ENCODE results near the gene PPP1R3F. TPM values are rescaled to one million over a fixed set of nuclear protein-coding genes. Genes with fewer than 3 reads are reported as not detected.

PPP1R3F gene
- total RNA-seq, 2 experiments from 2014 or later: 12.7 to 13.2 TPM

DNA sequence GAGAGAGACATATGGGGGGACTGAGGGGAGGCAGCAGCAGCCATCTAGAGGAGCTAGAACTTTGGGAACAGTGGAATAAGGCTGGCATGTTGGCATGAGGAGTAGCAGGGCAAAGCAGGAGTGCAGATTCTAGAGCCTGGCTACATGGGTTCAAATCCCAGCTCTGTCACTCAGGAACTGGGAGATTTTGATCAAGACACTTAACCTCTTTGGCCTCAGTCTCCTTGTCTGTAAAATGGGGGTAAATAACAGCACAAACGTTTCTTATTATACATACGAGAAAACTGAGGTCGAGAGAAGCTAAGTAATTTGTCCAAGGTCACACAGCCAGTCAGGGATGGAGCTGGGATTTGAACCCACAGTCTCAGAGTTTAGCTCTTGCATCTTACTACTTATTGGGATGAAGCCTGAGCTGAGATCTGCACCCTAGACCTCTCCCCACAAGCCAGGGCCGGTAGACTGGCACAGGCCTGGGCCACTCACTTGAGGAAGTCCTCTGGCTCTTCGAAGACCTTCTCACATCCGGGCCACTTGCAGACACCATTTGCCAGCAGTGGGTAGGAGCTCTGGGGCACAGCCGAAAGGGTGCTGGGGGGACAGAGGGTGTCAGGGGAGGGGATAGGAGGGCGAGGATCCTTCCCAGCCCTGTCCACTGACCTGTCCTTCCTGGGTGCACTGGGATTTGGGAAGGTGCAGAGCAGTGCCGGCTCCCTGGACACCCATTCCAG, 13.2 kb upstream of the PPP1R3F start:
- Mint-ChIP-seq H3K4me3 (no peak overlapping the region), H3K4me1 (peaks cover 20% of the 10 kb centered on the region), H3K27me3 (no peaks in the 10 kb centered on the region), H3K27ac (peak overlapping the region; percentile 70), H3K36me3 (peaks cover 17% of the 10 kb centered on the region), H3K9me3 (no peaks in the 10 kb centered on the region)
- ATAC-seq (ENCODE audit: low read depth) (no peak), DNase-seq (no peak)
- POLR2A ChIA-PET: interaction anchor here (0.7 to 3.1 kb wide), 2 partner anchors 12 to 17 kb away, joined by 3 to 14 read pairs; partner anchors contain the start of gene PPP1R3F

DNA sequence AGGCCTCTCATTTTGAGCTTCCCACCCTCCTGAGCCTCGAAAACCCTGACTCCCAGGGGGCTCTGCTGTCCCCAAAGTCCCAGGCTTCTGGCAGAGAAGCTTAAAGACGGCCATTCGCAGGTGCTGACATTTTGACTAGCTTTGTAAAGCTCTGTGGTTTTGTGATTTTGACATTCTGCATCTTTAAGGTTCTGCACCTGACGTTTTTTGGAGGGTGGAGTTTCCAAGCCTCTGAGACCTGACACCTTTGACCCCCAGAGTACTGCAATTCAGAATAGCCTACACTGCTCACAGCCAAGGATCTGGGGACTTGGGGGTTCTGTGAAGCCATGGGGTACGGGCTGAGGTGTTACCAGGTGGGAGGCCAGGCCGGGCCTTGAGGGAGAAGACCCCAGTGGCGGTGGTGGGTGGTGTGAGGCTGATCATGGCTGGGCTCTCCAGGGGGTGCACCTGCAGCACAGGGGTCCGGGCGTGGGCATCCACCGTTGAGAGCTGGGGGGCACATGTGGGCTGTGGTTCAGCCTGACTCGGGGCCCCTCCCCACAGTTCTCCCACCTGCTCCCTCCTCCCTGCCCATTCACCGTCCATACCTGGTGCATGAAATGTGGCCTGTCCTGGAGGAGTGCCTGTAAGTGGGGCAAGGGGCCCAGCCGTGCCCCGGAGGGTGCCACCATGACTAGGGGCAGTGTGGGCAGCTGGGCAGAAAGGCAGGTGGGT, 12.4 kb upstream of the PPP1R3F start:
- Mint-ChIP-seq H3K27ac (peak overlapping the region; percentile 54), H3K27me3 (no peaks in the 10 kb centered on the region), H3K9me3 (no peaks in the 10 kb centered on the region), H3K36me3 (peaks cover 13% of the 10 kb centered on the region), H3K4me1 (peaks cover 21% of the 10 kb centered on the region), H3K4me3 (no peak overlapping the region)
- POLR2A ChIA-PET: interaction anchor here (0.6 to 3.1 kb wide), 4 partner anchors 12 to 298 kb away, joined by 3 to 14 read pairs (median 3); partner anchors contain the start of gene PPP1R3F
- no peak for DNase-seq
- ATAC-seq (ENCODE audit: low read depth): no peak

DNA sequence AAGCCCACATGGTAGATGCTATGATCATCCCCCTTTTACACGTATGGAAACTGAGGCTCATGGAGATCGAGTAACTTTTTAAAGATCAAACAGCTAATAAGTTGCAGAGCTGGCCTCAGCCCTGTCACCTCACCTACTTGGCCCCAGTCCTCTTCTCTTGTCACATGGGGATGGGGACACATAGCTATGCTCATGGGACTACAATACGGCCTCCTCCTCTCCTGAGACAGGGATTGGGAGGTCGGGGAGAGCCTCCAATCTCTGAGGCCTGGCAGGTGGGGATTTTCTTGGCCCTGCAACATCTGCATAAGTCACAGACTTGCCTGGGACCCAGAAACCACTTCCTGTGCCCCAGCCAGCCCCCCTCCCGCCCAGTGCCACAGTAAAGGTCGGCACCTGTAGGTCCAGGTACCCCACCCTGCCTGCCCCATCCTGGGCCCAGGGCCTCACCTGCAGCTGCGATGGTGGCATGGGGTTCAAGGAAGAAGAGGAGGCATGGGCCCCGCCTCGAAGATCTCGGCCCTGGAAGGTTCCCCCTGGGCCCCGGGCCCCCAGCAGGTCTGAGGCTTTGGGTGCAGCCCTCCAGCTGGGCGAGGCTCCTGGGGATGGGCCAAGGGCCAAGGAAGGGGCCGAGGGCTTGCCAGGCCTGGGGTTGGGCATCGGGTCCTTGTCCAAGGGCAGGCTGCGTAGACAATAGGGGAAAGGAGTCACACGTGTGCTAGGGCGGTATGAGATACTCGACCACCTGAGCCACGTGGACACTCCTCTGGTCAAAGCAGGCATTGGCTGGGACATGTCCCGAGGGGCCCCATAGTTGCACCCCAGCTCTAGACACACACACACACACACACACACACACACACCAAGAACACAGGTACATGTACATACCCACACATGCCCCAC, 11.5 kb upstream of the PPP1R3F start:
- H3K4me1 Mint-ChIP-seq: peaks cover 19% of the 10 kb centered on the region
- H3K27me3 Mint-ChIP-seq: no peaks in the 10 kb centered on the region
- POLR2A ChIA-PET: interaction anchor here (0.6 to 3.1 kb wide), 4 partner anchors 11 to 299 kb away, joined by 3 to 14 read pairs (median 4); partner anchors contain the start of genes CCDC22 and PPP1R3F
- peak; percentile 51 for ATAC-seq (ENCODE audit: low read depth)
- H3K27ac Mint-ChIP-seq: peak overlapping the region; percentile 60
- H3K9me3 Mint-ChIP-seq: no peaks in the 10 kb centered on the region
- no peak for DNase-seq
- peak overlapping the region; percentile 42 for H3K4me3 Mint-ChIP-seq
- H3K36me3 Mint-ChIP-seq: peaks cover 8% of the 10 kb centered on the region

DNA sequence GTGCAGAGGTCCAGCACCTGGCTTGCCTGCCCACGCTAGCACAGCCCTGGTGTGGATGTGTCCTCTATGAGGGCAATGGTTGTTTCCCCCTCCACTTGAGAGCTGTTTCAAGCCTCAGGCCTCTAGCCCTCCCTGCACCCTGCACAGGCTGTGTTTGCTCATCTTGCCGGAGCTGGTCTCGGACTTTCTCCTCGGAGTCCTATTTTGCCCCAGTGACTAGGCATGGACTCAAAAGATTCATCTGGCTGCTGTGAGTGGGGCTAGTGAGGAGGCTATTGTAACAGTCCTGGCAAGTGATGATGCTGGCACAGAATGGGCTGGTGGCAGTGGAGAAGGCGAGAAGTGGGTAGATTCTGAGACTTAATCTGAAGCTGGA, 10.9 kb upstream of the PPP1R3F start:
- Mint-ChIP-seq H3K27ac (peak overlapping the region; percentile 60), H3K4me3 (peak overlapping the region; percentile 68), H3K27me3 (no peaks in the 10 kb centered on the region), H3K36me3 (peaks cover 8% of the 10 kb centered on the region), H3K4me1 (peaks cover 19% of the 10 kb centered on the region), H3K9me3 (no peaks in the 10 kb centered on the region)
- ATAC-seq (ENCODE audit: low read depth): no peak
- POLR2A ChIA-PET: interaction anchor here (2.0 to 3.1 kb wide), 2 partner anchors 10 to 24 kb away, joined by 4 to 14 read pairs; partner anchors contain the start of genes CCDC22 and PPP1R3F
- no peak for DNase-seq

DNA sequence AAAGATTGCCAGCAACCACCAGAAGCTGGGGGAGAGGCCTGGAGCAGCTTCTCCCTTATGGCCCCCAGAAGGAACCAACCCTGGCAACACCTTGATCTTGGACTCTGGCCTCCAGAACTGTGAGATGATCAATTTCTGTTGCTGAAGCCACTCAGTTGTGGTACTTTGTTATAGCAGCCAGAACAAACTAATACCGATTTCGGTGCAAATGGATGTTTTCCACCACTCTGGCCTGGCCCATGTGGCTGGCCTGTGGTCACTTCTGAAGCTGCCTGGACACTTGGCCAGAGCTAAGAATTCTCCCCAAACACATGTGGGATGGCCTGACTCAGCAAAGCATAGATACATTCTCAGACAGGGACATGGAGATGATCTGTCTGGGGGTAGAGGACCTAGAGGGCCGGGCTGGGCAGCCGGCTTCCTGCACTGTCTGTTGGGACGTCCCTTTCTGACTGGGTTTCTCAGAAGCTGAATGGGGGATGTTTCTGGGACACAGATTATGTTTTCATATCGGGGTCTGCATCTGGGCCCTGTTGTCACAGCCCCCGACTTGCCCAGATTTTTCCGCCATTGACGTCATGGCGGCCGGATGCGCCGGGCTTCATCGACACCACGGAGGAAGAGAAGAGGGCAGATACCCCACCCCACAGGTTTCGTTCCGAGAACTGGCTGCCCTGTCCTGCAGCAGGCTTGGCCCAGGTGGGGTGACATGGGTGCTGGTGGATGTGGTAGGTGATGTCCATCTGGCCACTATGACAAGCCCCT, 9.2 kb upstream of the PPP1R3F start:
- Mint-ChIP-seq H3K9me3 (no peaks in the 10 kb centered on the region), H3K27me3 (no peaks in the 10 kb centered on the region), H3K36me3 (peaks cover 8% of the 10 kb centered on the region), H3K4me1 (peaks cover 27% of the 10 kb centered on the region), H3K4me3 (peak overlapping the region; percentile 75), H3K27ac (peak overlapping the region; percentile 63)
- no peak for DNase-seq
- ATAC-seq (ENCODE audit: low read depth): no peak
- POLR2A ChIA-PET: interaction anchor here (0.5 kb wide), 1 partner anchor 180 kb away, joined by 4 read pairs; no protein-coding TSS in a partner anchor

DNA sequence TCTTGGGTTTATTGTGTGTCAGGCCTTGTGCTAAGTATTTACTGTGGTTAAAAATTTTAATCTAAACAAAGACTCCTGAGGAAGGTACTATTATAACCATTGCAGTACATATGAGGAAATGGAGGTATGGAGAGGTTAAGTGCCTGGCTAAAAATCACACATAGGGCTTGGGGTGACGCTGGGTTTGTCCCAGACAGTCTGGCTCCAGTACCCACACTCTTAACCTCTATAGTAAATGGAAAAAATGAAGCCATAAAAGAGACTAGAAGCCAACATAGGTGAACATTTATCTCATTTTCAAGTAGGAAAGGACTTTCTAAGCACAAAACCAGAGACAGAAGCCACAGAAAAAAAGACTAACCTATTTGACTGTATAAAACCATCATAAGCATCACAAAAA, 7.0 kb upstream of the PPP1R3F start:
- H3K36me3 Mint-ChIP-seq: peaks cover 8% of the 10 kb centered on the region
- POLR2A ChIA-PET: no interaction called here
- peak overlapping the region; percentile 74 for H3K27ac Mint-ChIP-seq
- DNase-seq (no peak), ATAC-seq (ENCODE audit: low read depth) (no peak)
- peak overlapping the region; percentile 91 for H3K4me3 Mint-ChIP-seq
- H3K4me1 Mint-ChIP-seq: peaks cover 29% of the 10 kb centered on the region
- no peaks in the 10 kb centered on the region for H3K9me3 Mint-ChIP-seq
- no peaks in the 10 kb centered on the region for H3K27me3 Mint-ChIP-seq

DNA sequence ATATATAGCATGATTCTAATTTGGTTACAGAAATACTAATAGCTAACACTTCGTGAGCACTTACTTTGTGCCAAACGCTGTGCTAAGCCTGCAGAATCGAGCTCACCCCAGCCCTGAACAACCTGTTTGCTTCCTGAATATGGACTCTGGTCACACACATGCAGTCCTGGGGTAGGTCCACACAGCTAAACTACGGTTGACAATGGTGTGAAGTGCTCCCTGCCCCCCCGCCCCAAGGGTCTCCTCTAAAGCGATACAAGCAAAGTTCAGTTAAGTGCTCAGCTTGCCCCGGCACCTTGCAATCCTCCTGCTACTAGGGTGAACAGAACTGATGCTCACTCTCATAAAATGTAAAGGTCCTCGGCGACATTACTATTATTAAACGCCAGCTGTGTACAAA, 6.0 kb upstream of the PPP1R3F start:
- no peak for DNase-seq
- POLR2A ChIA-PET: interaction anchor here (0.6 to 1.3 kb wide), 4 partner anchors 14 to 41 kb away, joined by 3 read pairs; partner anchors contain the start of gene CCDC22
- peak overlapping the region; percentile 56 for H3K27ac Mint-ChIP-seq
- no peak for ATAC-seq (ENCODE audit: low read depth)
- peaks cover 31% of the 10 kb centered on the region for H3K4me1 Mint-ChIP-seq
- no peaks in the 10 kb centered on the region for H3K9me3 Mint-ChIP-seq
- H3K36me3 Mint-ChIP-seq: peaks cover 6% of the 10 kb centered on the region
- no peaks in the 10 kb centered on the region for H3K27me3 Mint-ChIP-seq
- H3K4me3 Mint-ChIP-seq: peak overlapping the region; percentile 91

DNA sequence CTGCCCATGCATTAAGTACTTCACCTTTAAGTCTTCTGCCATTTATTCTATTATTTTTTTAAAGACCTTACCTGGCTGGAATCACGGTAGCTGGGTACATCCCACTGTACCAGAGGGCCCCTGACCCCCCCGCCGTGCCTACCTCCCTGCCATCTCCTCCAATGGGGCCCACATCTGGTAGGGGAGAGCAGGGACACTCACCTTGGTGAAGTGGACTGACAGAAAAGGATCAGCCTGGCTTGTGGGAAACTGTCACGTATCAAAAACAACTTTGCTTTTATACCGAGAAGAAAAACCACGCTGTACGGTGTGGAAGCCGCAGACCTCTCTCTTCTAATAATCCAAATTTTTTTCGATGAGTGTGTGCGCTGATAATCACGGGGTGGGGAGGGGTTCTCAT, 5.1 kb upstream of the PPP1R3F start, which contains the start of gene FOXP3:
Gene FOXP3 (minus strand): TSS at position 251 of the 400 bp plus-strand sequence. CDS start 6,205 bp downstream, outside the sequence.
- H3K36me3 Mint-ChIP-seq: peaks cover 6% of the 10 kb centered on the region
- no peaks in the 10 kb centered on the region for H3K27me3 Mint-ChIP-seq
- H3K9me3 Mint-ChIP-seq: no peaks in the 10 kb centered on the region
- peak within 1 kb of the TSS; percentile 91 for H3K4me3 Mint-ChIP-seq
- peak within 1 kb of the TSS; percentile 75 for H3K27ac Mint-ChIP-seq
- DNase-seq (no peak), ATAC-seq (ENCODE audit: low read depth) (no peak)
- POLR2A ChIA-PET: interaction anchor here (1.0 kb wide), 1 partner anchor 15 kb away, joined by 3 read pairs; no protein-coding TSS in a partner anchor
- peaks cover 27% of the 10 kb centered on the region for H3K4me1 Mint-ChIP-seq

DNA sequence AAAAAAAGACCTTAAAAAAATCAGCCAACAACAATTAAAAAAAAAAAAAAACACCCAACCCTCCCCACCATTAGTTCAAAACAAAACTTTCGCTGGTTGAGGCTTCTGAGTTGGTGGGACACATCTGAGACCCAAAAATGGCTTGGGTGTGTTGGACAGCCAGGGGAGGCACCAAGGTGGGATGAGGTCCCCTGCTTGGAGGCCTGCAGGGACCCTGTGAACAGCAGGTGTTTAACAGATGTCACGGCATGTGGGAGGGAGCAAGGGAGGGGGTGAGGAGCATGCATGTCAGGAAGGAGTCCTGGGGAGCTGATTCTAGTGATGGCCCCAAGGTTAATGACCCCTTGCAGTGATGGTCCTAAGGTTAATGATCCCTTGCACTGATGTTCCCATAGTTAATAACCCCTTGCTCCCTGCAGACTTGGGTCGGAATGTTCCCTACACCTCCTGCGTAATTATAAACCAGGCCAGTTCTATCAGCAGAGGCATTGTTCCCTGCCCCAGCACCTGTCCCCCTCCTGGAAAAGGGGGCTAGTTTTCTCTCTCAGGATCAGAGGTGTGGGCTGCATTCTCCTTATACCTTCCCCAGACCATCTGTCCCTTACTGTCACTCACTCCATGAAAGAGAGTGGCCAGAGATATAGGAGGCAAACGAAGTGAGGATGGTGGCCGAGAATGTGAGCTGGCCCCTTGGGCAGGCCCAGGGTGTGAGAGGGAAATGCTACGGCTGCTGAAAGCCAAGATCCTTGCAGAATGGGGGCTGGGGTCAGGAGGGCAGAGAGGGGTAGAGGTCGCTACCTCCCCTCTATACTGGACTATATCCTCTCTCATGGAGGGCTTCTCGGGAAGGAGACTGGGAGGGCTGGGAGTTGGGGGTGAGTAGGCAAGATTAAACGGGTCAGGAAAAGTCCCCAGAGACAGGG, 2.8 kb upstream of the PPP1R3F start:
- Mint-ChIP-seq H3K36me3 (peaks cover 5% of the 10 kb centered on the region), H3K27ac (no peak overlapping the region), H3K27me3 (no peaks in the 10 kb centered on the region), H3K9me3 (no peaks in the 10 kb centered on the region), H3K4me1 (peaks cover 28% of the 10 kb centered on the region), H3K4me3 (peak overlapping the region; percentile 5)
- POLR2A ChIA-PET: no interaction called here
- no peak for DNase-seq
- no peak for ATAC-seq (ENCODE audit: low read depth)

DNA sequence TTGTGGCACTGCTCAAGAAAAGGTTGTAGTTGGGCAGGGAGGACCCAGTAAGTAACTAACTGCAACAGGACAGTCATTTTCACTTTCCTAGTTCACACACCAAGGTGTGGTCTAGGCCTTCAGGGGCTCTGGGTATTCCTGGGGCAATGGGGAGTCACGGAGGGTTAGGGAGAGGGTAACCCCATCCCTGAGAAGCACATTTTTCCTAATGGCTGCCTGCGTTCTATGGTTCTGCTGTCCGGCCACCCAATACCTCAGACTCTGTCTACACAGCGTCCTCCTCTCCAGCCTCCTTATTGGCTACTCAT, 937 bp upstream of the PPP1R3F start:
- ATAC-seq (ENCODE audit: low read depth) (no peak), DNase-seq (no peak)
- Mint-ChIP-seq H3K27me3 (no peaks in the 10 kb centered on the region), H3K36me3 (peaks cover 5% of the 10 kb centered on the region), H3K4me1 (peaks cover 33% of the 10 kb centered on the region), H3K27ac (peak overlapping the region; percentile 96), H3K9me3 (no peaks in the 10 kb centered on the region), H3K4me3 (peak overlapping the region; percentile 92)
- POLR2A ChIA-PET: interaction anchor here (0.6 to 2.2 kb wide), 14 partner anchors 11 to 467 kb away, joined by 3 to 14 read pairs (median 4); partner anchors contain the start of genes CCDC22, HDAC6 and PLP2

DNA sequence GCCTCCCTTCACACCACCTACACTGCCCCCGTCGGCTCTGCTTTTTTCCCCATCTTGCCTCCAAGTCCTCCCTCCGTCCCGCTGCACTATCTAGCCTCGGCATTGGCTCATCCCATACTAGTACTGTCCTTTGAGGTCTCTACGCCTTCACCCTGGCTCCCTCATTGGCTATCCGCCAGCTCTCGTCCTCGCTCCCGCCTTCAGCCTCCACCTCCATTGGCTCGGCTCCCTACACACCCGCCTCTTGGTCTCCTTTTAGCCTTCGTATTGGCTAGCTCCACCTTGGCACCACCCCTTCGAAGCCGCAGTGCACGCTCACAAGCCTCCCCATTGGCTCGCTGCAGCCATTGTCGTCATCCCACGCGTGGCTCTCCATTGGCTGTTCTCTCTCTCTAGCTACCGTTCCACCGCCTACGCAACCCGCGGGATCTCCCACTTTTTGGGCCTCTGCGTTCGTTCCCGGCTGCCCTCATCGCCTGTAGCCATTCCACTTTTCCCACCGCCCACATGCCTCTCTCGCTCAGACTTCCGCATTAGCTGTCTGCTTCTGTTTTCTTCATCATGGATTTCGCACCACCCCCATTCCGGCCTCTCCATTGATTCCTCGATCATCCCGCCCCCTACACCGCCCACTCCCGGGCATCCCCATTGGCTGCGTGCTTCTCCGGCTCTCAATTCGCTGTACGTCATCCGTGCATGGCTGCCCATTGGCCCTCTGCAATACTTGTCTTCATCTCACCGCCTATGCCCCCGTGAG, 405 bp upstream of the PPP1R3F start:
- Mint-ChIP-seq H3K27ac (peak overlapping the region; percentile 96), H3K9me3 (no peaks in the 10 kb centered on the region), H3K27me3 (no peaks in the 10 kb centered on the region), H3K36me3 (peaks cover 5% of the 10 kb centered on the region), H3K4me3 (peak overlapping the region; percentile 92), H3K4me1 (peaks cover 33% of the 10 kb centered on the region)
- POLR2A ChIA-PET: interaction anchor here (0.6 to 2.2 kb wide), 14 partner anchors 11 to 468 kb away, joined by 3 to 14 read pairs (median 4); partner anchors contain the start of genes CCDC22, HDAC6 and PLP2
- ATAC-seq (ENCODE audit: low read depth): peak; percentile 82
- DNase-seq: peak; percentile 84

All from activated naive CD8-positive, alpha-beta T cell treated with anti-CD3 and anti-CD28 coated beads, Interleukin-2, amount 10 ng/mL, durations not matched to agents 7 days and 5 days (primary cell).